ENCODE results near the gene BACE2. TPM values are rescaled to one million over a fixed set of nuclear protein-coding genes. Genes with fewer than 3 reads are reported as not detected.

BACE2 gene
- total and polyA plus RNA-seq, 2 of the 4 experiments (the other 2 are of a cell fraction): 17.0 to 35.5 TPM

DNA sequence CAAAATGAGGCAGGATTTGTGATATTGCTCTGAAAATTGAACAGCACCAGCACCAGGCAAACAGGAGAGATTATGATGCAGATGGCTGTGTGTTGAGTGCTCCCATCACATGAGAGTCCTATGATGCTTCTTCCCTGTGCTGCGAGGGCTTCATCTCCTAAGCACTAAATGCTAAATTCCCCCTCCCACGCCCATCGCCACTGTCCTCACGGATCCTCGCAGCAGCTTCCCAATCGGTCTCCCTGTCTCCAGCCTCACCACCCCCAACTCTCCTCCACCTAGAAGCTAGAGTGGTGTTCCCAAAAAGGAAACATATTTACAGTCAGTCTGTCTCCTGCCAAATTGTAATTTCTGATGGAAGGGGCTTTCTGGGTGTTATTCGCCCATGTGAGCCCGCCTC lies 4.9 kb upstream of the BACE2 start:
- Histone ChIP-seq H4K5ac (ENCODE audit: low read depth, low read length) (no peak overlapping the region), H4K8ac (ENCODE audit: low read depth in 2 of 2, low read length in 2 of 2) (no peak overlapping the region), H3K9ac (ENCODE audit: low read depth, low read length) (no peak overlapping the region), H3K36me3 (ENCODE audit: control insufficient read depth, insufficient read depth, low read length) (no peaks in the 10 kb centered on the region), H3K56ac (ENCODE audit: extremely low read depth, insufficient read depth, low read length) (no peak overlapping the region), H3K4ac (ENCODE audit: low read depth, low read length) (no peak overlapping the region), H3K27me3 (ENCODE audit: control insufficient read depth, insufficient read depth, low read length) (peaks cover 12% of the 10 kb centered on the region), H2BK20ac (ENCODE audit: low read depth, low read length) (no peak overlapping the region), H3K9me1 (ENCODE audit: insufficient read depth, low read length) (0 out of 2 replicates have a peak, but pooled peaks cover 6% of the 10 kb centered on the region), H4K20me1 (ENCODE audit: insufficient read depth, low read length) (no peaks in the 10 kb centered on the region), H3K27ac (ENCODE audit: insufficient read depth, low read length) (no peak overlapping the region), H3K23ac (ENCODE audit: low read depth, low read length) (no peak overlapping the region), H2BK15ac (ENCODE audit: low read depth, low read length) (no peak overlapping the region), H3K14ac (replicated peaks; ENCODE audit: low read depth, low read length) (no peak overlapping the region), H4K91ac (ENCODE audit: insufficient read depth, low read depth, low read length) (no peak overlapping the region), H3K79me1 (ENCODE audit: low read depth in 1 of 2, low read length in 2 of 2) (no peaks in the 10 kb centered on the region), H3K4me2 (ENCODE audit: low read depth, low read length) (no peak overlapping the region), H2BK5ac (ENCODE audit: low read depth, low read length, poor library complexity, severe bottlenecking) (no peak overlapping the region), H2BK120ac (ENCODE audit: low read depth, low read length) (no peak overlapping the region), H3K4me3 (ENCODE audit: insufficient read depth, low read depth, low read length) (no peak overlapping the region), H2AFZ (replicated peaks; ENCODE audit: low read length, poor library complexity) (no peak overlapping the region), H3K9me3 (ENCODE audit: control insufficient read depth, insufficient read depth, low read length) (no peaks in the 10 kb centered on the region; the same call in 1 of the 2 replicates), H3K4me1 (ENCODE audit: control insufficient read depth, insufficient read depth, low read length) (no peaks in the 10 kb centered on the region), H3K18ac (ENCODE audit: low read depth, low read length) (no peak overlapping the region), H2AK5ac (ENCODE audit: low read depth, low read length) (no peak overlapping the region), H2AK9ac (replicated peaks; ENCODE audit: low read depth, low read length, poor library complexity) (no peak overlapping the region)
- 80% methylated on average over 1 of the region's 8 CpGs; no CpG with 5 or more reads in 1 of the 2 experiments for WGBS, 2 experiments (ENCODE audit: extremely low coverage in 2 of 2, insufficient read length in 1 of 2)
- dilution Hi-C loops (cut with HindIII; ENCODE audit: low sequenced_read_pairs, unreplicated experiment): no loop called here
- CTCF ChIA-PET: no interaction called here
- DNase-seq: no peak
- intact Hi-C loops (cut with micrococcal nuclease): no loop called here
- no peak for TF ChIP-seq MXI1 (IDR thresholded peaks at IDR 0.05; ENCODE audit: borderline replicate concordance, low read depth, low read length)
- TF ChIP-seq CEBPB (IDR thresholded peaks at IDR 0.05; ENCODE audit: low read depth, low read length): no peak
- TF ChIP-seq, protein P1, sequence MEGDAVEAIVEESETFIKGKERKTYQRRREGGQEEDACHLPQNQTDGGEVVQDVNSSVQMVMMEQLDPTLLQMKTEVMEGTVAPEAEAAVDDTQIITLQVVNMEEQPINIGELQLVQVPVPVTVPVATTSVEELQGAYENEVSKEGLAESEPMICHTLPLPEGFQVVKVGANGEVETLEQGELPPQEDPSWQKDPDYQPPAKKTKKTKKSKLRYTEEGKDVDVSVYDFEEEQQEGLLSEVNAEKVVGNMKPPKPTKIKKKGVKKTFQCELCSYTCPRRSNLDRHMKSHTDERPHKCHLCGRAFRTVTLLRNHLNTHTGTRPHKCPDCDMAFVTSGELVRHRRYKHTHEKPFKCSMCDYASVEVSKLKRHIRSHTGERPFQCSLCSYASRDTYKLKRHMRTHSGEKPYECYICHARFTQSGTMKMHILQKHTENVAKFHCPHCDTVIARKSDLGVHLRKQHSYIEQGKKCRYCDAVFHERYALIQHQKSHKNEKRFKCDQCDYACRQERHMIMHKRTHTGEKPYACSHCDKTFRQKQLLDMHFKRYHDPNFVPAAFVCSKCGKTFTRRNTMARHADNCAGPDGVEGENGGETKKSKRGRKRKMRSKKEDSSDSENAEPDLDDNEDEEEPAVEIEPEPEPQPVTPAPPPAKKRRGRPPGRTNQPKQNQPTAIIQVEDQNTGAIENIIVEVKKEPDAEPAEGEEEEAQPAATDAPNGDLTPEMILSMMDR (conservative IDR thresholded peaks at IDR 0.05; ENCODE audit: low read depth, low read length): no peak
- no peak for TF ChIP-seq FOS (IDR thresholded peaks at IDR 0.05; ENCODE audit: low read depth, low read length)
- TF ChIP-seq RAD21 (IDR thresholded peaks at IDR 0.05; ENCODE audit: low read length): no peak
- TF ChIP-seq MAZ (IDR thresholded peaks at IDR 0.05; ENCODE audit: borderline replicate concordance, low read depth, low read length): no peak
- no peak for TF ChIP-seq POLR2A (IDR thresholded peaks at IDR 0.05; ENCODE audit: low read depth, low read length)
- TF ChIP-seq SMC3 (IDR thresholded peaks at IDR 0.05; ENCODE audit: low read depth, low read length): no peak
- TF ChIP-seq BHLHE40 (IDR thresholded peaks at IDR 0.05; ENCODE audit: low read depth, low read length): no peak
- TF ChIP-seq, protein P2, sequence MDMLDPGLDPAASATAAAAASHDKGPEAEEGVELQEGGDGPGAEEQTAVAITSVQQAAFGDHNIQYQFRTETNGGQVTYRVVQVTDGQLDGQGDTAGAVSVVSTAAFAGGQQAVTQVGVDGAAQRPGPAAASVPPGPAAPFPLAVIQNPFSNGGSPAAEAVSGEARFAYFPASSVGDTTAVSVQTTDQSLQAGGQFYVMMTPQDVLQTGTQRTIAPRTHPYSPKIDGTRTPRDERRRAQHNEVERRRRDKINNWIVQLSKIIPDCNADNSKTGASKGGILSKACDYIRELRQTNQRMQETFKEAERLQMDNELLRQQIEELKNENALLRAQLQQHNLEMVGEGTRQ (IDR thresholded peaks at IDR 0.05; ENCODE audit: low read depth, low read length): no peak
- TF ChIP-seq RFX5 (IDR thresholded peaks at IDR 0.05; ENCODE audit: low read depth, low read length): no peak
- ATAC-seq (ENCODE audit: low read depth): no peak
- BruUV-seq (replicated peaks): no TSS peak
- POLR2A ChIA-PET (ENCODE audit: unreplicated experiment): no interaction called here
- in situ Hi-C loops (cut with MboI; ENCODE audit: low sequenced_read_pairs): loop anchor here (25.0 kb wide), 1 partner anchor 374 kb away; no protein-coding TSS in a partner anchor

Data from IMR-90 (cell line).